ENCODE data around the gene DOCK3. TPM values are rescaled to one million over a fixed set of nuclear protein-coding genes. Genes with fewer than 3 reads are reported as not detected.
"Not testable (repeated sequence)": the region's sequence is repeated elsewhere in the genome, so short reads cannot be mapped to it uniquely, and the experiment has no call there.

Gene DOCK3
- total RNA-seq, 1 experiment from 2014 or later, result 0.47 TPM

GRCh38 chr3:51198477-51198876 lies 523.8 kb downstream of the DOCK3 start:
- intact Hi-C loops (cut with micrococcal nuclease; ENCODE audit: unreplicated experiment), result no loop called here
- ChIA-PET POLR2A (ENCODE audit: low non-redundant PET) (no interaction called here), CTCF (no interaction called here)
- Histone ChIP-seq H3K9me3 (ENCODE audit: low read depth, low read length, poor library complexity, severe bottlenecking) (no peaks in the 10 kb centered on the region), H3K4me3 (ENCODE audit: low read depth, low read length, poor library complexity, severe bottlenecking) (no peak overlapping the region), H3K36me3 (ENCODE audit: insufficient read depth, low read length, poor library complexity, severe bottlenecking) (no peaks in the 10 kb centered on the region), H3K27ac (ENCODE audit: low read depth, low read length, poor library complexity, severe bottlenecking) (no peak overlapping the region), H3K4me1 (ENCODE audit: insufficient read depth, low read length, poor library complexity, severe bottlenecking) (no peaks in the 10 kb centered on the region), H3K27me3 (replicated peaks; ENCODE audit: insufficient read depth, low read depth, low read length, poor library complexity) (no peaks in the 10 kb centered on the region)
- TF ChIP-seq EZH2 (IDR thresholded peaks at IDR 0.05; ENCODE audit: borderline replicate concordance, low read depth, low read length, poor library complexity, severe bottlenecking) (no peak), CTCF (conservative IDR thresholded peaks at IDR 0.05; ENCODE audit: low read depth, low read length) (no peak)
- no TSS peak for BruUV-seq (replicated peaks)
- DNase-seq (ENCODE audit: low spot score), result no peak

DNA sequence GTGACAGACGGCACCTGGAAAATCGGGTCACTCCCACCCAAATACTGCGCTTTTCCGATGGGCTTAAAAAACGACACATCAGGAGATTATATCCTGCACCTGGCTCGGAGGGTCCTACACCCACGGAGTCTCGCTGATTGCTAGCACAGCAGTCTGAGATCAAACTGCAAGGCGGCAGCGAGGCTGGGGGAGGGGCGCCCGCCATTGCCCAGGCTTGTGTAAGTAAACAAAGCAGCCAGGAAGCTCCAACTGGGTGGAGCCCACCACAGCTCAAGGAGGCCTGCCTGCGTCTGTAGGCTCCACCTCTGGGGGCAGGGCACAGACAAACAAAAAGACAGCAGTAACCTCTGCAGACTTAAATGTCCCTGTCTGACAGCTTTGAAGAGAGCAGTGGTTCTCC lies 524.6 kb downstream of the DOCK3 start:
- BruUV-seq (replicated peaks); H3K4me1 ChIP-seq (ENCODE audit: insufficient read depth, low read length, poor library complexity, severe bottlenecking); H3K36me3 ChIP-seq (ENCODE audit: insufficient read depth, low read length, poor library complexity, severe bottlenecking); H3K27ac ChIP-seq (ENCODE audit: low read depth, low read length, poor library complexity, severe bottlenecking); H3K27me3 ChIP-seq (replicated peaks; ENCODE audit: insufficient read depth, low read depth, low read length, poor library complexity); DNase-seq (ENCODE audit: low spot score); POLR2A ChIA-PET (ENCODE audit: low non-redundant PET); H3K9me3 ChIP-seq (ENCODE audit: low read depth, low read length, poor library complexity, severe bottlenecking); H3K4me3 ChIP-seq (ENCODE audit: low read depth, low read length, poor library complexity, severe bottlenecking); CTCF ChIA-PET; intact Hi-C loops (cut with micrococcal nuclease; ENCODE audit: unreplicated experiment): not testable (repeated sequence)

- ChIA-PET POLR2A (ENCODE audit: low non-redundant PET) (no interaction called here), CTCF (no interaction called here)
- Histone ChIP-seq H3K36me3 (ENCODE audit: insufficient read depth, low read length, poor library complexity, severe bottlenecking) (no peaks in the 10 kb centered on the region), H3K4me3 (ENCODE audit: low read depth, low read length, poor library complexity, severe bottlenecking) (no peak overlapping the region), H3K9me3 (ENCODE audit: low read depth, low read length, poor library complexity, severe bottlenecking) (no peaks in the 10 kb centered on the region), H3K27ac (ENCODE audit: low read depth, low read length, poor library complexity, severe bottlenecking) (no peak overlapping the region), H3K27me3 (replicated peaks; ENCODE audit: insufficient read depth, low read depth, low read length, poor library complexity) (no peaks in the 10 kb centered on the region), H3K4me1 (ENCODE audit: insufficient read depth, low read length, poor library complexity, severe bottlenecking) (no peaks in the 10 kb centered on the region)
- no peak for DNase-seq (ENCODE audit: low spot score)
- TF ChIP-seq CTCF (conservative IDR thresholded peaks at IDR 0.05; ENCODE audit: low read depth, low read length), result no peak
- TF ChIP-seq EZH2 (IDR thresholded peaks at IDR 0.05; ENCODE audit: borderline replicate concordance, low read depth, low read length, poor library complexity, severe bottlenecking), result no peak
- BruUV-seq (replicated peaks), result no TSS peak
- intact Hi-C loops (cut with micrococcal nuclease; ENCODE audit: unreplicated experiment), result no loop called here
Measured at GRCh38 chr3:51216291-51216690, 541.6 kb downstream of the DOCK3 start.

DNA sequence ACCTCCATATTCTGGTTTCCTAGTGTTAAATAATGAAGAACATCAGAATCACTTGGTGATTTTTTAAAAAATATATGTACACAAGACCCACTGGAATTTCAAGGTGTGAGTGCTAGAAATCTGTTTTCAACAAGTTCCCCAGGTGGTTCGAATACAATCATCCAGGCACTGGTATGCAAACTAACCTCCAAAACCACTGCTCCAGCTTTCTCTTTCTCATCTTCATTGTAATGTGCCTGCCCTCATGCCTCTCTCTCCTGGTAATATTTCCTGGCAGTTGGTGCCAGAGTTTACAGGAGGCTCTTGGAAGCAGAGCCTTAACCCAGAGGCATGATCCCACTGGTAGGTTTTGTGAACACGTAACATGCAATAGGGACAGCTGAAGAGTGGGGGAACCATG lies 547.2 kb downstream of the DOCK3 start:
- BruUV-seq (replicated peaks), result no TSS peak
- Histone ChIP-seq H3K4me1 (ENCODE audit: insufficient read depth, low read length, poor library complexity, severe bottlenecking) (no peaks in the 10 kb centered on the region), H3K27ac (ENCODE audit: low read depth, low read length, poor library complexity, severe bottlenecking) (no peak overlapping the region), H3K4me3 (ENCODE audit: low read depth, low read length, poor library complexity, severe bottlenecking) (no peak overlapping the region), H3K27me3 (replicated peaks; ENCODE audit: insufficient read depth, low read depth, low read length, poor library complexity) (no peaks in the 10 kb centered on the region), H3K36me3 (ENCODE audit: insufficient read depth, low read length, poor library complexity, severe bottlenecking) (no peaks in the 10 kb centered on the region), H3K9me3 (ENCODE audit: low read depth, low read length, poor library complexity, severe bottlenecking) (no peaks in the 10 kb centered on the region)
- TF ChIP-seq EZH2 (IDR thresholded peaks at IDR 0.05; ENCODE audit: borderline replicate concordance, low read depth, low read length, poor library complexity, severe bottlenecking) (no peak), CTCF (conservative IDR thresholded peaks at IDR 0.05; ENCODE audit: low read depth, low read length) (no peak)
- no peak for DNase-seq (ENCODE audit: low spot score)
- ChIA-PET POLR2A (ENCODE audit: low non-redundant PET) (no interaction called here), CTCF (no interaction called here)
- intact Hi-C loops (cut with micrococcal nuclease; ENCODE audit: unreplicated experiment), result no loop called here
